Liver (tissue), 3 donors: ENCODE data around the gene RFX8.

ENCODE experiments used
- ATF3 ChIP-seq: IDR thresholded peaks from 2 replicates; pipeline ENCODE4 v1.6.1; 2016; ENCODE audit warnings: antibody characterized with exemption
- CTCF ChIP-seq: fragments of 150-350 bp; IDR thresholded peaks from 2 replicates; pipeline ENCODE4 v1.5.1; 2017; ENCODE audit warnings: improper control_type of control experiment, low read depth, low read length; ENCODE audit not compliant: missing input control
- FOXA2 ChIP-seq: IDR thresholded peaks from 2 replicates; pipeline ENCODE4 v1.6.1; 2016; ENCODE audit warnings: antibody characterized with exemption
- GABPA ChIP-seq, 2 donors: IDR thresholded peaks in 1 of 2; conservative IDR thresholded peaks in 1 of 2; 2 replicates each; pipeline ENCODE4 v1.6.1; 2016; ENCODE audit warnings: antibody characterized with exemption in 2 of 2, mild to moderate bottlenecking in 1 of 2, moderate library complexity in 1 of 2
- JUND ChIP-seq, 2 donors: IDR thresholded peaks; 2 replicates each; pipeline ENCODE4 v1.6.1; 2016; ENCODE audit warnings: antibody characterized with exemption in 2 of 2
- MAX ChIP-seq: IDR thresholded peaks from 2 replicates; pipeline ENCODE4 v1.6.1; 2016; ENCODE audit warnings: antibody characterized with exemption
- RAD21 ChIP-seq, 2 donors: IDR thresholded peaks; 2 replicates each; pipeline ENCODE4 v1.6.1; 2016; ENCODE audit warnings: antibody characterized with exemption in 2 of 2, mild to moderate bottlenecking in 2 of 2
- RXRA ChIP-seq, 2 donors: IDR thresholded peaks; 2 replicates each; pipeline ENCODE4 v1.6.1; 2017 to 2018; ENCODE audit warnings: antibody characterized with exemption in 2 of 2, mild to moderate bottlenecking in 1 of 2
- SP1 ChIP-seq: IDR thresholded peaks from 2 replicates; pipeline ENCODE4 v1.6.1; 2018; ENCODE audit warnings: antibody characterized with exemption, mild to moderate bottlenecking
- TAF1 ChIP-seq: conservative IDR thresholded peaks from 2 replicates; pipeline ENCODE4 v1.6.1; 2016; ENCODE audit warnings: antibody characterized with exemption, mild to moderate bottlenecking
- TF ChIP-seq, protein P1 (sequence below): IDR thresholded peaks from 2 replicates; pipeline ENCODE4 v1.6.1; 2016; ENCODE audit warnings: antibody characterized with exemption, mild to moderate bottlenecking
- donor health status: healthy.
- donor health status: healthy.

GRCh38 chr2:101399021-101399799 is 75.7 kb downstream of the RFX8 start:
- TF ChIP-seq, protein P1, sequence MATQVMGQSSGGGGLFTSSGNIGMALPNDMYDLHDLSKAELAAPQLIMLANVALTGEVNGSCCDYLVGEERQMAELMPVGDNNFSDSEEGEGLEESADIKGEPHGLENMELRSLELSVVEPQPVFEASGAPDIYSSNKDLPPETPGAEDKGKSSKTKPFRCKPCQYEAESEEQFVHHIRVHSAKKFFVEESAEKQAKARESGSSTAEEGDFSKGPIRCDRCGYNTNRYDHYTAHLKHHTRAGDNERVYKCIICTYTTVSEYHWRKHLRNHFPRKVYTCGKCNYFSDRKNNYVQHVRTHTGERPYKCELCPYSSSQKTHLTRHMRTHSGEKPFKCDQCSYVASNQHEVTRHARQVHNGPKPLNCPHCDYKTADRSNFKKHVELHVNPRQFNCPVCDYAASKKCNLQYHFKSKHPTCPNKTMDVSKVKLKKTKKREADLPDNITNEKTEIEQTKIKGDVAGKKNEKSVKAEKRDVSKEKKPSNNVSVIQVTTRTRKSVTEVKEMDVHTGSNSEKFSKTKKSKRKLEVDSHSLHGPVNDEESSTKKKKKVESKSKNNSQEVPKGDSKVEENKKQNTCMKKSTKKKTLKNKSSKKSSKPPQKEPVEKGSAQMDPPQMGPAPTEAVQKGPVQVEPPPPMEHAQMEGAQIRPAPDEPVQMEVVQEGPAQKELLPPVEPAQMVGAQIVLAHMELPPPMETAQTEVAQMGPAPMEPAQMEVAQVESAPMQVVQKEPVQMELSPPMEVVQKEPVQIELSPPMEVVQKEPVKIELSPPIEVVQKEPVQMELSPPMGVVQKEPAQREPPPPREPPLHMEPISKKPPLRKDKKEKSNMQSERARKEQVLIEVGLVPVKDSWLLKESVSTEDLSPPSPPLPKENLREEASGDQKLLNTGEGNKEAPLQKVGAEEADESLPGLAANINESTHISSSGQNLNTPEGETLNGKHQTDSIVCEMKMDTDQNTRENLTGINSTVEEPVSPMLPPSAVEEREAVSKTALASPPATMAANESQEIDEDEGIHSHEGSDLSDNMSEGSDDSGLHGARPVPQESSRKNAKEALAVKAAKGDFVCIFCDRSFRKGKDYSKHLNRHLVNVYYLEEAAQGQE, result no peak
- TF ChIP-seq SP1 (no peak), CTCF (no peak), TAF1 (no peak), FOXA2 (no peak), ATF3 (no peak), JUND (IDR thresholded peaks at IDR 0.05) (no peak), RAD21 (IDR thresholded peaks at IDR 0.05) (no peak), GABPA (IDR thresholded peaks at IDR 0.05 in 1 of 2, conservative IDR thresholded peaks at IDR 0.05 in 1 of 2) (no peak), RXRA (IDR thresholded peaks at IDR 0.05) (no peak), MAX (no peak)
